ENCODE results near the gene PKLR. TPM values are rescaled to one million over a fixed set of nuclear protein-coding genes. Genes with fewer than 3 reads are reported as not detected.

Gene PKLR
- total RNA-seq, 2 experiments from 2014 or later, result not detected

DNA sequence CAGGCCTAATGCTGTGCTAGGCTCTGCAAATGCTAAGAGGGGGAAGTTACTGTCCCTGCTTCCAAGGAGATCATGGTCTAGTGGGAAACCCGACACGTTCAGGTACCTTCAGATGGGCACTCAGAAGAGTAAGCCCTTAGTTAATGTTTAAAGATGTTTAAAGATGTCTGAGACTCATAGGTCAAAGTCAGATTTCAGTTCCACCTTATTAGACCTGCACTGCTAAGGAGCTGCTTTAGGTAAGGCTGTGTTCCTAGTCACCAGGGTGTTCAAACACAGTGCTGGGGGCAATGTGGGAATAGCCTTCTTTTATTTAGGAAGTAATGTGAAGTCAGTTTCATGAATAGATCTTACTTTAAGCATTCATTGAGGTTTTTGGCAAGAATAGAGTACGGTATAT, 15.7 kb upstream of the PKLR start:
- DNase-seq, result no peak
- CTCF ChIA-PET, result interaction anchor here (2.7 kb wide), 1 partner anchor 67 kb away, joined by 10 read pairs; no protein-coding TSS in a partner anchor
- H3K27me3 Mint-ChIP-seq, result no peaks in the 10 kb centered on the region
- no peak overlapping the region for H3K4me3 Mint-ChIP-seq
- peaks cover 53% of the 10 kb centered on the region for H3K36me3 Mint-ChIP-seq
- H3K9me3 Mint-ChIP-seq, result no peaks in the 10 kb centered on the region
- POLR2A ChIA-PET, result interaction anchor here (0.6 kb wide), 1 partner anchor 173 kb away, joined by 3 read pairs; no protein-coding TSS in a partner anchor
- H3K4me1 Mint-ChIP-seq (ENCODE audit: low read depth), result peaks cover 31% of the 10 kb centered on the region
- H3K27ac Mint-ChIP-seq, result no peak overlapping the region
- intact Hi-C loops (cut with micrococcal nuclease), result no loop called here

DNA sequence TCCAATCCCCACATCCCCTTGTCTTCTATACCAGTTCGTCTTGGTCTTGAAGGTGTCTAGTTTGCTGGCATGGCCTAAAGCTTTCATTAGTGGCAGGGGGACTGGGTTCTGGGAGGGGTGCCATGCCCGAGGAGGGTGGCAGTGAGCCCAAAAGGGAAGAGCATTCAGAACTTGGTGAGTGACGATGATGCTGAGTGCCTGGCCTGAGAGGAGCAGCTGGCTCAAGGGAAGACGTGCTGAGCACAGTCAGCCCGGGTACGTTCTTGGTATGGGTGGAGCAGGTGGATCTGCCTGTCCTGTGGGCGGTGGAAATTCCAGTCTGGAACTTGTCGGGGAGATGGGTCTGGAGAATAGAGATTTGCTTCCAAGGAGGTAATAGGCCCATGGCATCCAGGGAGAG, 12.0 kb upstream of the PKLR start:
- Mint-ChIP-seq H3K27me3 (no peaks in the 10 kb centered on the region), H3K36me3 (peaks cover 53% of the 10 kb centered on the region), H3K4me3 (no peak overlapping the region), H3K9me3 (no peaks in the 10 kb centered on the region), H3K27ac (no peak overlapping the region), H3K4me1 (ENCODE audit: low read depth) (peaks cover 27% of the 10 kb centered on the region)
- POLR2A ChIA-PET, result interaction anchor here (0.9 kb wide), 1 partner anchor 15 kb away, joined by 5 read pairs; no protein-coding TSS in a partner anchor
- intact Hi-C loops (cut with micrococcal nuclease), result no loop called here
- no peak for DNase-seq
- CTCF ChIA-PET, result interaction anchor here (1.1 kb wide), 1 partner anchor 62 kb away, joined by 9 read pairs; no protein-coding TSS in a partner anchor

DNA sequence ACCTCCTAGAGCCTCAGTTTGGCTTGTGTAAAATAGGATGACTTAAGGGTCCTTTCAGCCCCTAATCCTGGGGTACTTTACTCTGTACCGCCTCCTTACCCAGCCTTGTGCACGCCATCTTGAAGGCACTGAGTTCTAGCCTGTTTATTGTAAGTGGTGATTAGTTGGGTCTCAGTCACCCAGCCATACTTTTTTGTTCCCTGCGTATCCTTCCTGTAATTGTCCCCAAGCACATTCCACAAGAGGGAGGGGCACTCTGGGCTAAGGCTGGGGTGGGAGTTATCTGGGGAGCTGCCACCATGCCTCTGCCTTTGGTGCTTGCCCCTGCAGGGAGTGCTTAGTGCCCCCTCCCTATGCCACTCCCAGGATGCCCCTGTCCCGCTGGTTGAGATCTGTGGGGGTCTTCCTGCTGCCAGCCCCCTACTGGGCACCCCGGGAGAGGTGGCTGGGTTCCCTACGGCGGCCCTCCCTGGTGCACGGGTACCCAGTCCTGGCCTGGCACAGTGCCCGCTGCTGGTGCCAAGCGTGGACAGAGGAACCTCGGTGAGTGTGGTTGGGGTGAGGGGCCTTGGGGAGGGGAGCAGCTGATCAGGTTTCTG, 8.3 kb upstream of the PKLR start:
- DNase-seq, result no peak
- Mint-ChIP-seq H3K27me3 (no peaks in the 10 kb centered on the region), H3K27ac (peak overlapping the region; percentile 99), H3K36me3 (peaks cover 37% of the 10 kb centered on the region), H3K4me1 (ENCODE audit: low read depth) (peaks cover 29% of the 10 kb centered on the region), H3K9me3 (no peaks in the 10 kb centered on the region), H3K4me3 (peak overlapping the region; percentile 97)
- POLR2A ChIA-PET, result no interaction called here
- intact Hi-C loops (cut with micrococcal nuclease), result no loop called here
- CTCF ChIA-PET, result no interaction called here

DNA sequence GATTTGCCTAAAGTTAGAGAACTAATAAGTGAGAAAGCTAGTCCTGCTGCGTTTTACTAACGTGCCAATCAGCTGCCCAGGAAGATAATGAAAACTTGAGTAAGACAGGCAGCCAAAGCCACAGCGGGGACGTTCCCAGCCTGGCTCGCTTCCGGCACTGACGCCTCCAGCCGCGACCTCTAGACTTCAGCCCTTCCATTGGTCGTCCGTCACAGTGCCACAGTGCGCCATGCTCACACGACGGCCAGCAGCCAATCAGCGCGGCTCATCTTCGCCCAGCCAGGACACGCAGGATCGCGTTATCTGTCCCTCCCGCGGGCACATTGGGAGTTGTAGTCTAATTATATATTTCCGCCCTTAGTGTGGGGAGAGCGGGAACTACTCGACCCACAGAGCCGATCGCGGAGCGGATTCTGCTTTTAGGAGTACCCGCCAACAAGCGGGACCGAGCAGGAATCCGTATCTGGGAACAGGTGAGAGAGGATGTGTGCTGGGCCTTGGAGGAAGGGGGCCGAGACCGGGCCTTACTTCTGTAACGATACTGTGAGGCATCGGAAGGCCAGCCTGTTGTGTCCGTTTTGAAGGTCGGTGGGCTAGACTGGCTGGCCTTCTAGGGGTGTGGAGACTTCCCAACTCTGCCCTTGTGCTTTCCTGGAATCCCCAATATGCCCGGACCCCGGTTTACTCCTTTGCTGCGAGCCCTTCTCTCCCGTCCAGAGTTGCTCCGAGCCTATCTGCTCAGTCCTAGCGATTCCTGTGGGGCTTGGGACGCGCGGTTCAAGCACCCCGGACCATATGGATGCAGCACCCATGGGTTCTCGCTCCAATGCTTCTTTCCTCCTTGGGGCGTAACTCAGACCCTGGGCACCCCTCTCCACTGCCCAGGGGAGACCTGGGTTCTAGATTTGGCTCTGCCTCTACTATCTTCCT, 7.5 kb upstream of the PKLR start, which contains the start of gene FDPS:
Gene FDPS, plus strand, starts transcription at position 374 of the 930 bp plus-strand sequence. CDS start 924 bp downstream, outside the sequence.
- H3K36me3 Mint-ChIP-seq, result peaks cover 37% of the 10 kb centered on the region
- CTCF ChIA-PET, result interaction anchor here (0.7 to 3.0 kb wide), 9 partner anchors 15 to 84 kb away, joined by 3 to 36 read pairs (median 5); partner anchors contain the start of genes CLK2 and HCN3
- H3K9me3 Mint-ChIP-seq, result no peaks in the 10 kb centered on the region
- peaks cover 29% of the 10 kb centered on the region for H3K4me1 Mint-ChIP-seq (ENCODE audit: low read depth)
- H3K4me3 Mint-ChIP-seq, result peak within 1 kb of the TSS; percentile 97
- DNase-seq, result peak; percentile 99
- H3K27ac Mint-ChIP-seq, result peak within 1 kb of the TSS; percentile 99
- H3K27me3 Mint-ChIP-seq, result no peaks in the 10 kb centered on the region
- POLR2A ChIA-PET, result interaction anchor here (0.8 to 1.7 kb wide), 8 partner anchors 9 to 63 kb away, joined by 3 to 7 read pairs (median 5); partner anchors contain the start of genes CLK2, RUSC1 and SCAMP3
- intact Hi-C loops (cut with micrococcal nuclease), result loop anchor here (1.0 kb wide), 4 partner anchors 15 to 64 kb away; partner anchors contain the start of gene HCN3

DNA sequence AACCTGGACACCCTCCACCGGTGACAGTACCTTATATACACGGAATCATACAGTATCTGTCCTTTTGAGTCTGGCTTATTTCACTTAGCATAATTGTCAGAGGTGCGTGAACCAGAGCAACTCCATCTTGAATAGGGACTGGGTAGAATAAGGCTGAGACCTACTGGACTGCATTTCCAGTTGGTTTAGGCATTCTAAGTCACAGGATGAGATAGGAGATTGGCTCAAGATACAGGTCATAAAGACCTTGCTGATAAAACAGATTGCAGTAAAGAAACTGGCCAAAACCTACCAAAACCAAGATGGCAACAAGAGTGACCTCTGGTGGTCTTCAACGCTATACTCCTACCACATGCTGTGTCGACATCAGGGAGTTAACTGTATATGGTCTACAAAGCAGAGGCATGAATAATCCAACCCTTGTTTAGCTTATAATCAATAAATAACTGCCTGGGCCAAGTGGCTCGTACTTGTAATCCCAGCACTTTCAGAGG, 6.1 kb upstream of the PKLR start:
- DNase-seq, result no peak
- intact Hi-C loops (cut with micrococcal nuclease), result no loop called here
- H3K36me3 Mint-ChIP-seq, result peaks cover 26% of the 10 kb centered on the region
- peak overlapping the region; percentile 99 for H3K27ac Mint-ChIP-seq
- H3K4me3 Mint-ChIP-seq, result peak overlapping the region; percentile 39
- H3K27me3 Mint-ChIP-seq, result no peaks in the 10 kb centered on the region
- H3K9me3 Mint-ChIP-seq, result no peaks in the 10 kb centered on the region
- CTCF ChIA-PET, result interaction anchor here (0.8 to 3.0 kb wide), 8 partner anchors 28 to 83 kb away, joined by 3 to 36 read pairs (median 4); partner anchors contain the start of gene CLK2
- POLR2A ChIA-PET, result interaction anchor here (0.8 to 1.7 kb wide), 5 partner anchors 11 to 61 kb away, joined by 3 to 7 read pairs (median 6); partner anchors contain the start of gene CLK2
- H3K4me1 Mint-ChIP-seq (ENCODE audit: low read depth), result peaks cover 21% of the 10 kb centered on the region

DNA sequence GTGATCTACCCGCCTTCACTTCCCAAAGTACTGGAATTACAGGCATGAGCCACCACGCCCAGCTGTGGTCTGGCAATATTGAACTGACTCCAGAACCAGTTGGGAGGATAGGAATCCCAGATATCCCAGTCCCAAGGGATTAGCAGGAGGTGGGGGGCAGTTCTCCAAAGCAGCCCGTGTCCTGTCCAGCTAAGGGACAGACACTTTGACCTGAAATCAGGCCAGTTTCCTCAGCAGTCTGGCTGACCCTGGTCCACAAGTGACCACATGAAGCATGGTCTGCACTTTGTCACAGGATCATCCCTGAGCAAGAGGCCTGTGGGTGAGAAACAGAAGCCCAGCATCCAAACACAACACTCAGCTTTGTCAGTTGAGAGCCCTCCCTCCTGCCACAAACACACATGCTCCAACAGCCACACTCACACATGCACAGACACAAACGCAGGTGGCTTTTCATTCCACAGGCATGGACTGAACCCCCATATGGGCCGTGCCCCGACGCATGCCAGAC, 4.7 kb upstream of the PKLR start:
- peaks cover 11% of the 10 kb centered on the region for H3K4me1 Mint-ChIP-seq (ENCODE audit: low read depth)
- ChIA-PET CTCF (interaction anchor here (1.1 to 3.0 kb wide), 3 partner anchors 28 to 99 kb away, joined by 3 to 36 read pairs (median 5); no protein-coding TSS in a partner anchor), POLR2A (no interaction called here)
- H3K27ac Mint-ChIP-seq, result peak overlapping the region; percentile 0
- H3K9me3 Mint-ChIP-seq, result no peaks in the 10 kb centered on the region
- no peak overlapping the region for H3K4me3 Mint-ChIP-seq
- DNase-seq, result no peak
- no peaks in the 10 kb centered on the region for H3K27me3 Mint-ChIP-seq
- peaks cover 16% of the 10 kb centered on the region for H3K36me3 Mint-ChIP-seq
- intact Hi-C loops (cut with micrococcal nuclease), result no loop called here

DNA sequence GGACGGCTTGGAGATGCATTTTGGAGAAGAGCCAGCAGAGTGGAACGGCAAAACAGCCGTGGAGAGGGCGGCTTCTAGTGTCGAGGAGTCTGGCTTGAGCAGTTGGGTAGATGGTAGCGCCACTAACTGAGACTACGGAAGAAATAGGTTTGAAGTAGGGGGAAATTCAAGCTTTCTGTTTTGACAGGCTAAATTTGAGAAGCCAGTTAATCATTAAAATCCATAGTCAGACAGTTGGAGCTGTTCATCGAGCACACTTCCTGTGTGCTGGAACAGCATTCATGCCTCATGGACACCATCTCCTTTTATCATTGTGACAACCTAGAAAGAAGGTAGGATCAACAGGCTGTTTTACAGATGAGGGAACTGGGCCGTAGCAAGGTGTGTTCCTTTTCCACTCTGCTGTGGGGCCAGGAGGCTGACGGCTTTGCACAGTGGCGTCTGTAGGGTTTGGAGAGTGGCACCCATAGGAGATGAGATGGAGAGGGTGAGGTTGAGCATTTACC, 3.4 kb upstream of the PKLR start:
- POLR2A ChIA-PET, result no interaction called here

DNA sequence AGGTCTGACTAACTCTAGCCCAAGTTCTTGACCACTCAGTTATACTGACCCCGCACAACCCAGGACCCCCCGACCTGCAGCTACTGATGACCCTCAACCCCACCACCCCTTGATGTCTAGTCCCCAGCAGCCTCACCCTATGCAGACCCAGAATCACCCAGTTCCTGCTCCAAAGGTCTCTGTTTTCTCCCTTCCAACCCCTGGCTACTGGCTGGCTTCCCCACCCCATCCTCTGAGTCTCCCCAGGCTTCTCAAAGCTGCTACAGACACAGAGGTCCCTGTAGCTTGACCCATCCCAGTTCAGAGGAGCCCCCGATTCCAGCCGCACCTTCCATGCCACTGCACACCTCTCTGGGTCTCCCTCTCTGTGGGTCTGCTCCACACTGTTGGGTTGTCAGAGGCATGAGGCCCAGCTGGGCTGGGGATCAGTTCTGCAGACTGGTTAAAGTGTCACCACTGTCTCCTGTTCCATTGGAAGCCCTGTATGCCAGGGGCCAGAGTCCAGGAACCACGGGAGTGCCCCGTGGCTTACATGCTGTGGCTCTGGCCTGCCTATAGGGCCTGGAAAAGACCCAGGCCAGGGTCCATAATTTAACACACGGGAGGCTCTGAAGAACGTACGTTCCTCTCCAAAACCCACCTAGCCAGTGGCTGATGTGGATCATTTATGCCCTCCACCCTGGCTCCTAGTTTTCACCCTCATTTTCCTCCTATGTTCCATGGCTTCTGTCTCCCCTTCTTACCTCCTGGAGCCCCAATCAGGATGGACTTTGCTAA, 497 bp downstream of the PKLR start:
- Mint-ChIP-seq H3K4me1 (ENCODE audit: low read depth) (no peaks in the 10 kb centered on the region), H3K36me3 (no peaks in the 10 kb centered on the region), H3K27ac (no peak overlapping the region), H3K4me3 (no peak overlapping the region), H3K9me3 (no peaks in the 10 kb centered on the region), H3K27me3 (peaks cover 17% of the 10 kb centered on the region)
- CTCF ChIA-PET, result interaction anchor here (0.6 kb wide), 1 partner anchor 20 kb away, joined by 3 read pairs; the partner anchor contains the start of gene RUSC1
- POLR2A ChIA-PET, result no interaction called here
- intact Hi-C loops (cut with micrococcal nuclease), result no loop called here
- no peak for DNase-seq

More for the DNA sequence above, 3.4 kb upstream of the PKLR start:
- Mint-ChIP-seq H3K4me3 (no peak overlapping the region), H3K27me3 (no peaks in the 10 kb centered on the region), H3K27ac (no peak overlapping the region), H3K4me1 (ENCODE audit: low read depth) (peaks cover 2% of the 10 kb centered on the region), H3K9me3 (no peaks in the 10 kb centered on the region), H3K36me3 (peaks cover 5% of the 10 kb centered on the region)
- CTCF ChIA-PET, result interaction anchor here (1.5 kb wide), 1 partner anchor 98 kb away, joined by 3 read pairs; no protein-coding TSS in a partner anchor
- intact Hi-C loops (cut with micrococcal nuclease), result no loop called here
- DNase-seq, result no peak

DNA sequence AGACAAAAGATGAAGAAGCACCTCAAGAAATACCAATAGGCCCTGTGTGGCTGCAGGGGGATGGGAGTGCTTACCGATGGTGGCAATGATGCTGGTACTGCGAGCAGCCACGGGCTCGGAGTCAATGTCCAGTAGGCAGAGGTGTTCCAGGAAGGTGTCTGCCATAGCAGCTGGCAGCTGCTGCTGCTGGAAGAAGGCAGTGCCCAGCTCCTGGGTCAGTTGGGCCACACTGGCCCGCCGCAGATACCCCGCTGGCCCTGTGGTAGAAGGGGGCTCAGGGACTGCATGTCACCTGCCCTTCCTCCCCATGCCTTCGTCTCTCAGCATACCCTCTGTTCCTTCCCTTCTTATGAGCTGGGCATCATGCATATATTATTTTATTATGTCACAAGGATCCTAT, 1.2 kb downstream of the PKLR start:
- Mint-ChIP-seq H3K9me3 (no peaks in the 10 kb centered on the region), H3K27me3 (peaks cover 21% of the 10 kb centered on the region), H3K27ac (no peak overlapping the region), H3K4me3 (no peak overlapping the region), H3K36me3 (no peaks in the 10 kb centered on the region), H3K4me1 (ENCODE audit: low read depth) (no peaks in the 10 kb centered on the region)
- ChIA-PET POLR2A (no interaction called here), CTCF (interaction anchor here (0.6 kb wide), 1 partner anchor 21 kb away, joined by 3 read pairs; the partner anchor contains the start of gene RUSC1)
- intact Hi-C loops (cut with micrococcal nuclease), result no loop called here
- no peak for DNase-seq

DNA sequence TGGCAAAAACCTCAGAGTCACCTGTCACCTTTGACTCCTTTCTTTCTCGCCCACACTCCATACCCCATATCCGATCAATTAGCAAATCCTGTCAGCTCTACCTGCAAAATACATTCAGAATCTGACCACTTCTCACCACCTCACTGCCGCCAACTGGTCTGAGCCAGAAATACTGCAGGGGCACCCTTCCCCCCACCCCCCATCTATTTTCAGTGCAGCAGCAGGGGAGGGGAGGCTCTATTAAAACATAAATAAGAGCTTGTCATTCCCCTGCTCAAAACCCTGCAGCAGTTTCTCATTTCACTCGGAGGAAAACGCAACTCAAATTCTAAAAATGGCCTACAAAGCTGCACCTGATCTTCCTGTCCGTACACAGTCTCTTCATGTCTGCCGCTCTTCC, 3.9 kb downstream of the PKLR start:
- intact Hi-C loops (cut with micrococcal nuclease), result no loop called here
- POLR2A ChIA-PET, result interaction anchor here (1.5 kb wide), 1 partner anchor 10 kb away, joined by 3 read pairs; no protein-coding TSS in a partner anchor
- Mint-ChIP-seq H3K9me3 (no peaks in the 10 kb centered on the region), H3K36me3 (no peaks in the 10 kb centered on the region), H3K27me3 (peaks cover 34% of the 10 kb centered on the region), H3K4me3 (no peak overlapping the region), H3K4me1 (ENCODE audit: low read depth) (peaks cover 4% of the 10 kb centered on the region), H3K27ac (no peak overlapping the region)
- no peak for DNase-seq
- CTCF ChIA-PET, result interaction anchor here (1.4 kb wide), 1 partner anchor 46 kb away, joined by 5 read pairs; no protein-coding TSS in a partner anchor

DNA sequence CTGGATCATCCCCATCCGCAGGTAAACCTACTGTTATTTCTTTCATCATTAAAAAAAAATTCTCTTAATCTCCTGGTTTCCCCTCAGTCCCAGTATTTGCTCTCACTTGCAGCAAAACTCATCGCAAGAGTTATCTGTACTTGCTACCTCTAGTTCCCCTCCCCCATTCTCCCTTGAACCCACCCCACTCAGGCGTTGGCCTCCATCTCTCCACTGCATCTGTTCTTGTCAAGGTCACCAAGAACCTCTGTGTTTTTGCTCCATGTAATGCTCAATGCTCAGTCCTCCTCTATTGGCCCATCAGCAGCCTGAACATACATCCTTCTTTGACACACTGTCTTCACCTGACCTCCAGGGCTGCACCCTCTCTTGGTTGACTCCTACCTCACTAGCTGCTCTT, 4.6 kb downstream of the PKLR start:
- DNase-seq, result no peak
- Mint-ChIP-seq H3K27ac (no peak overlapping the region), H3K9me3 (no peaks in the 10 kb centered on the region), H3K27me3 (peaks cover 34% of the 10 kb centered on the region), H3K36me3 (no peaks in the 10 kb centered on the region), H3K4me3 (no peak overlapping the region), H3K4me1 (ENCODE audit: low read depth) (peaks cover 4% of the 10 kb centered on the region)
- CTCF ChIA-PET, result interaction anchor here (1.4 kb wide), 1 partner anchor 45 kb away, joined by 5 read pairs; no protein-coding TSS in a partner anchor
- intact Hi-C loops (cut with micrococcal nuclease), result no loop called here
- POLR2A ChIA-PET, result interaction anchor here (1.5 kb wide), 1 partner anchor 11 kb away, joined by 3 read pairs; no protein-coding TSS in a partner anchor

All from activated CD4-positive, alpha-beta memory T cell treated with anti-CD3 and anti-CD28 coated beads for 36 hours (primary cell).